HG03097 (cell line): ENCODE results near the gene GTPBP10.

Experiments
- ATAC-seq: cut with Tn5 transposase; IDR thresholded peaks from one replicate; pipeline ENCODE4 v1.9.1; 2021; ENCODE audit not compliant: unreplicated experiment, low FRiP score

GTPBP10 gene

GRCh38 chr7:90351987-90352386 lies 5.5 kb downstream of the GTPBP10 start:
- ATAC-seq, result no peak

- no peak for ATAC-seq
These were observed 36.9 kb downstream of the GTPBP10 start for GRCh38 chr7:90383422-90383821.

GRCh38 chr7:90383861-90384260 lies 37.3 kb downstream of the GTPBP10 start:
- ATAC-seq, result no peak

GRCh38 chr7:90384433-90384832 lies 37.9 kb downstream of the GTPBP10 start:
- ATAC-seq, result no peak

GRCh38 chr7:90387470-90388240 lies 41.1 kb downstream of the GTPBP10 start:
- no peak for ATAC-seq

GRCh38 chr7:90390926-90391325 lies 44.4 kb downstream of the GTPBP10 start:
- ATAC-seq, result no peak

GRCh38 chr7:90391488-90391887 lies 45.0 kb downstream of the GTPBP10 start:
- ATAC-seq, result no peak

GRCh38 chr7:90396420-90396819 lies 49.9 kb downstream of the GTPBP10 start:
- no peak for ATAC-seq

- ATAC-seq, result no peak
These were observed 55.5 kb downstream of the GTPBP10 start for GRCh38 chr7:90401989-90402388.

GRCh38 chr7:90402785-90403173 lies 56.3 kb downstream of the GTPBP10 start:
- ATAC-seq, result no peak

- peak; percentile 95 for ATAC-seq
These were observed 56.9 kb downstream of the GTPBP10 start, which contains the start of gene CLDN12 for GRCh38 chr7:90403174-90404113. Gene CLDN12 (plus strand): TSS chr7:90403461. CDS start chr7:90412677, 9,216 bp downstream.

GRCh38 chr7:90404777-90405176 lies 58.3 kb downstream of the GTPBP10 start:
- no peak for ATAC-seq

- no peak for ATAC-seq
These were observed 60.9 kb downstream of the GTPBP10 start for GRCh38 chr7:90407484-90407821.

- ATAC-seq, result no peak
These were observed 61.6 kb downstream of the GTPBP10 start for GRCh38 chr7:90408142-90408541.

GRCh38 chr7:90409667-90410066 lies 63.2 kb downstream of the GTPBP10 start:
- no peak for ATAC-seq

- no peak for ATAC-seq
These were observed 65.0 kb downstream of the GTPBP10 start for GRCh38 chr7:90411510-90411909.

- no peak for ATAC-seq
These were observed 66.1 kb downstream of the GTPBP10 start for GRCh38 chr7:90412458-90413184.

- ATAC-seq, result no peak
These were observed 66.6 kb downstream of the GTPBP10 start for GRCh38 chr7:90413185-90413528.

- ATAC-seq, result no peak
These were observed 75.1 kb downstream of the GTPBP10 start for GRCh38 chr7:90421651-90422050.

GRCh38 chr7:90424720-90425119 lies 78.2 kb downstream of the GTPBP10 start:
- ATAC-seq, result no peak

GRCh38 chr7:90425376-90425775 lies 78.9 kb downstream of the GTPBP10 start:
- ATAC-seq, result no peak
